Osteocyte (in vitro differentiated cells): Measurements from ENCODE around the gene FBXW4. TPM values are rescaled to one million over a fixed set of nuclear protein-coding genes. Genes with fewer than 3 reads are reported as not detected.

Experiments used
- DNase-seq: peaks from one replicate; pipeline ENCODE4 v3.0.0; 2021; ENCODE audit warnings: mixed read lengths; ENCODE audit not compliant: unreplicated experiment; ENCODE audit errors: extremely low spot score
- H3K27ac Mint-ChIP-seq: one replicate; pipeline ENCODE4 v1.8.0; 2021; ENCODE audit warnings: mild to moderate bottlenecking, mixed read lengths; ENCODE audit not compliant: unreplicated experiment
- H3K27me3 Mint-ChIP-seq: one replicate; pipeline ENCODE4 v1.8.0; 2021; ENCODE audit warnings: mixed read lengths; ENCODE audit not compliant: unreplicated experiment
- H3K36me3 Mint-ChIP-seq: one replicate; pipeline ENCODE4 v1.8.0; 2021; ENCODE audit warnings: mixed read lengths; ENCODE audit not compliant: unreplicated experiment
- H3K4me1 Mint-ChIP-seq: one replicate; pipeline ENCODE4 v1.8.0; 2021; ENCODE audit warnings: mixed read lengths; ENCODE audit not compliant: unreplicated experiment
- H3K4me3 Mint-ChIP-seq: one replicate; pipeline ENCODE4 v1.8.0; 2021; ENCODE audit warnings: mild to moderate bottlenecking, moderate library complexity, mixed read lengths; ENCODE audit not compliant: unreplicated experiment
- H3K9me3 Mint-ChIP-seq: one replicate; pipeline ENCODE4 v1.8.0; 2021; ENCODE audit warnings: mixed read lengths; ENCODE audit not compliant: unreplicated experiment
- total RNA-seq: library from RNA; stranded (reverse); gene quantifications from 2 replicates; pipeline ENCODE4 v1.2.1, GENCODE V29; 2021
- TF ChIP-seq, protein P1 (sequence below): fragments of 200-600 bp; sonication (generic); IDR thresholded peaks from 2 replicates; pipeline ENCODE4 v1.5.0; 2021; ENCODE audit warnings: antibody characterized with exemption, mild to moderate bottlenecking, moderate library complexity

Gene FBXW4
- total RNA-seq, 1 donor from 2014 or later: 44.6 TPM

DNA sequence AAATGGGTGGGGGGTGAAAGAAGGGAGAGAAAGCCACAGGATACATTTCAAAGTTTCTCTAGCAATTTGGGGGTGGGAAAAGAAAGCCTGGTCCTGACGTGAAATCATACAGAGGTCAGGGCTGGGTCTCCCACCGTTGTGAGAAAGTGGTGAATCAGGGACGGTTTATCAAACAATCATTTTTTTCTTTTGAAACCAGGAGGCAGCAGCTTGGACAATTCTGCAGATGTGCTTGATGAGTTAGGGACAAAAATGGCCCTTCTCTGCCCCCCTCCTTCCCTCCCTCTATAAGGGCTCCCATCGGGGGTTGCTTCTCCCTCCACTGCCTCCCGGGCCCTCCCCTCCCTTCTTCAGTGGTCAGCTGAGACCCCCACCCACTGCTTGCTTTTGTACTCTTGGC lies 43.6 kb downstream of the FBXW4 start:
- TF ChIP-seq, protein P1, sequence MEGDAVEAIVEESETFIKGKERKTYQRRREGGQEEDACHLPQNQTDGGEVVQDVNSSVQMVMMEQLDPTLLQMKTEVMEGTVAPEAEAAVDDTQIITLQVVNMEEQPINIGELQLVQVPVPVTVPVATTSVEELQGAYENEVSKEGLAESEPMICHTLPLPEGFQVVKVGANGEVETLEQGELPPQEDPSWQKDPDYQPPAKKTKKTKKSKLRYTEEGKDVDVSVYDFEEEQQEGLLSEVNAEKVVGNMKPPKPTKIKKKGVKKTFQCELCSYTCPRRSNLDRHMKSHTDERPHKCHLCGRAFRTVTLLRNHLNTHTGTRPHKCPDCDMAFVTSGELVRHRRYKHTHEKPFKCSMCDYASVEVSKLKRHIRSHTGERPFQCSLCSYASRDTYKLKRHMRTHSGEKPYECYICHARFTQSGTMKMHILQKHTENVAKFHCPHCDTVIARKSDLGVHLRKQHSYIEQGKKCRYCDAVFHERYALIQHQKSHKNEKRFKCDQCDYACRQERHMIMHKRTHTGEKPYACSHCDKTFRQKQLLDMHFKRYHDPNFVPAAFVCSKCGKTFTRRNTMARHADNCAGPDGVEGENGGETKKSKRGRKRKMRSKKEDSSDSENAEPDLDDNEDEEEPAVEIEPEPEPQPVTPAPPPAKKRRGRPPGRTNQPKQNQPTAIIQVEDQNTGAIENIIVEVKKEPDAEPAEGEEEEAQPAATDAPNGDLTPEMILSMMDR: no peak
- Mint-ChIP-seq H3K27ac (no peak overlapping the region), H3K4me3 (no peak overlapping the region), H3K4me1 (no peaks in the 10 kb centered on the region), H3K27me3 (no peaks in the 10 kb centered on the region), H3K36me3 (peaks cover 14% of the 10 kb centered on the region), H3K9me3 (no peaks in the 10 kb centered on the region)
- no peak for DNase-seq

DNA sequence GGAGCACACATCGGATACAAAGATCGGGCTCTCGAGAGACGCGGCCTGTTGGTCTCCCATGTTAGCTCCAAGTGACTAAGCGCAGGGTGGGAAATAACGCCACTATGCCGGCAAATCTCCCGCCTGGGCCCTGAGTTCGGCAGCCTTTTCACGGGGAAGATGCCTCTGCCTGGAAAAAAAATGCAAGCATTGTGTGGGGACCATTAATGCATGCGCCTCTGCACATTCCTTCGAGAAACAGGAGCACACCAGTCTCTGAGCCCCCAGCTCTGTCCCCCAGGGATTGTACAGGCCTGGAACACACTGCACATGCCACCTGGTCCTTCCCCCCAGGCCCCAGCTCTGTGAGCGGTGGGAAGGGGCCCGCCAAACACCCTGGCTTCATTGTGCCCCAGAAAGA lies 44.1 kb downstream of the FBXW4 start:
- Mint-ChIP-seq H3K27me3 (no peaks in the 10 kb centered on the region), H3K36me3 (peaks cover 13% of the 10 kb centered on the region), H3K27ac (no peak overlapping the region), H3K4me1 (no peaks in the 10 kb centered on the region), H3K9me3 (no peaks in the 10 kb centered on the region), H3K4me3 (no peak overlapping the region)
- TF ChIP-seq, protein P1: no peak
- DNase-seq: no peak

DNA sequence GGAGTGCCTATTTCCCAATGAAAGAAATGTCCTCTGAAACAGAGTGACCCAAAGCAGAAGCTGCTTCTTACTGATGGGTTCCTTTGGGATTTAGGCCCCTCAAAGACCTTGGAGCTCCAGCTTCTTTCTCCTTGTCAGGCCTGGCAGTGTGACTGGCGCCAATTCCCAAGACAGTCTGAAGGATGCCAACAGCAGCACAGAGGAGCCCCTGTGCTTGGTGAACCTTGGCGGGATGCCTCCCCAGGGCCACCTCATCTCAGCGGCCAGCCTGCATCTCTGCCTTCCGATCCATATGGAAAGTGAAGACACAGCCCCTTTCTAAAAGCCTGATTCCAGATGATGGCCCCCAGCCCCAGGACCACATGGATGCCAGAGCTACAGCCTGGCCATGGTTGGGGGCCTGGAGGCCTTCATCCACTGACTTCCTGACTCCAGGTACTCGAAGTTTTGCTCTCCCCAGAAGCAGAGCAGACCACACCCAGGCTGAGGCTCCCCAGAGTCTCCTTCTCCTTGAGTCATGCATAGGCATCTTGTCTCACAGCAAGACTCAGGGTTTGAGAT lies 45.4 kb downstream of the FBXW4 start:
- Mint-ChIP-seq H3K9me3 (no peaks in the 10 kb centered on the region), H3K4me1 (no peaks in the 10 kb centered on the region), H3K27ac (no peak overlapping the region), H3K27me3 (no peaks in the 10 kb centered on the region), H3K36me3 (peaks cover 11% of the 10 kb centered on the region), H3K4me3 (no peak overlapping the region)
- DNase-seq: no peak
- TF ChIP-seq, protein P1: no peak

DNA sequence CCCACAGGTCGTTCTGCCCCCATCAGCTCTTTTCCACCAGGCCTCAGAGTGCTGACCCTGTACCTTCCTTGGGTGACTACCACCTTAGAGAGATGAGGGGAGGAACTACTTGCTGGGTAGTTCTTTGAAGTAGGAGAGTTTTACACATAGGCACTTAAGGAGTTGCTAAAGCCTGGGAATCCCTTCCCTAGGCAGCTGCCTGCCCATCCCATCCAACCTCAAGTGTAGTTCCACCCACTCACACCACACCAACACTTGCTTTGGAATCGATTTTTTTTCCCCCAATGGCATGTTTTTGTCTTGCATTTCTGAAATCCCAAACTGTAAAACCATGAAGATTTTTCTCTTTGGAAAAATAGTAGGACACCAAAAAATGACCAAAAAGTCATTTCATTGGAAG lies 47.7 kb downstream of the FBXW4 start:
- Mint-ChIP-seq H3K4me1 (no peaks in the 10 kb centered on the region), H3K4me3 (no peak overlapping the region), H3K9me3 (no peaks in the 10 kb centered on the region), H3K27me3 (no peaks in the 10 kb centered on the region), H3K36me3 (peaks cover 11% of the 10 kb centered on the region), H3K27ac (no peak overlapping the region)
- TF ChIP-seq, protein P1: no peak
- no peak for DNase-seq

DNA sequence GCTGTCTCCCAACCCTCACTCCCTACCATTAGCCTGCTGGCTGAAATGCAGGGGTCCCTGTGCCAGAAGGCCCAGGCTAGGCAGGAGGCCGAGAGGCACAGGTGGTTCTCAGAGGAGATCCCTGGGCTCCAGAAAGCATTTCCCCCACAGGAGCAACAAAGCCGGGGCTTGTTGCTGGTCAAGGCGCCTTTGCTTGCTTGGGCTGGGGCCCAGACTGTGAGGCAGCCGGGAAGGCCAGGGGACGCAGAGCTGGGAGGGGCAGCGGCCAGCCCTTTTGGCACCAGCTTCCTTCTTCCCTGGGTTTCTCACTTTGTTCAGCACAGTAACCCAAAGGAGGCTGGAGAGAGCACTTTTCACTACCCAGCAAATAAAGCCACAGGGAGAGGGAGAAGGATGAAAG lies 48.6 kb downstream of the FBXW4 start:
- H3K27me3 Mint-ChIP-seq: no peaks in the 10 kb centered on the region
- H3K9me3 Mint-ChIP-seq: no peaks in the 10 kb centered on the region
- DNase-seq: no peak
- peaks cover 14% of the 10 kb centered on the region for H3K36me3 Mint-ChIP-seq
- H3K27ac Mint-ChIP-seq: no peak overlapping the region
- H3K4me1 Mint-ChIP-seq: no peaks in the 10 kb centered on the region
- TF ChIP-seq, protein P1: no peak
- no peak overlapping the region for H3K4me3 Mint-ChIP-seq
